GM18508 (cell line): ENCODE results near the gene PLCB1.

Source experiments
- ATAC-seq: cut with Tn5 transposase; IDR thresholded peaks from one replicate; pipeline ENCODE4 v1.9.1; 2021; ENCODE audit warnings: moderate number of reproducible peaks; ENCODE audit not compliant: insufficient read depth, unreplicated experiment

PLCB1 gene

GRCh38 chr20:8523684-8524083, 391.6 kb downstream of the PLCB1 start:
- ATAC-seq = no peak

- ATAC-seq = no peak
These were observed 392.3 kb downstream of the PLCB1 start for GRCh38 chr20:8524101-8525016.

- ATAC-seq = no peak
These were observed 392.9 kb downstream of the PLCB1 start for GRCh38 chr20:8525017-8525343.

- ATAC-seq = no peak
These were observed 394.5 kb downstream of the PLCB1 start for GRCh38 chr20:8526610-8527009.

- no peak for ATAC-seq
These were observed 396.1 kb downstream of the PLCB1 start for GRCh38 chr20:8527998-8528723.

GRCh38 chr20:8530022-8530421, 398.0 kb downstream of the PLCB1 start:
- no peak for ATAC-seq

GRCh38 chr20:8532169-8532568, 400.1 kb downstream of the PLCB1 start:
- no peak for ATAC-seq

- no peak for ATAC-seq
These were observed 402.5 kb downstream of the PLCB1 start for GRCh38 chr20:8534368-8535160.

GRCh38 chr20:8535403-8536261, 403.6 kb downstream of the PLCB1 start:
- no peak for ATAC-seq

GRCh38 chr20:8536262-8536618, 404.2 kb downstream of the PLCB1 start:
- no peak for ATAC-seq

- ATAC-seq = no peak
These were observed 408.4 kb downstream of the PLCB1 start for GRCh38 chr20:8540466-8540865.

GRCh38 chr20:8542110-8542486, 410.0 kb downstream of the PLCB1 start:
- ATAC-seq = no peak

- no peak for ATAC-seq
These were observed 413.1 kb downstream of the PLCB1 start for GRCh38 chr20:8545212-8545611.

GRCh38 chr20:8547035-8547650, 415.1 kb downstream of the PLCB1 start:
- no peak for ATAC-seq

GRCh38 chr20:8547968-8548588, 416.0 kb downstream of the PLCB1 start:
- no peak for ATAC-seq

- no peak for ATAC-seq
These were observed 417.1 kb downstream of the PLCB1 start for GRCh38 chr20:8549192-8549591.

- no peak for ATAC-seq
These were observed 425.6 kb downstream of the PLCB1 start for GRCh38 chr20:8557711-8558110.

- no peak for ATAC-seq
These were observed 430.3 kb downstream of the PLCB1 start for GRCh38 chr20:8562356-8562755.

- ATAC-seq = no peak
These were observed 436.0 kb downstream of the PLCB1 start for GRCh38 chr20:8568075-8568474.
